CD14-positive monocyte (primary cell): Measurements from ENCODE around the gene C3orf49. TPM values are rescaled to one million over a fixed set of nuclear protein-coding genes. Genes with fewer than 3 reads are reported as not detected.

Experiments
- DNase-seq, 3 donors: peaks; one replicate each; pipeline ENCODE4 v3.0.0-alpha.2; 2011 to 2022
- H2AFZ ChIP-seq: 2 replicates; pipeline ENCODE4 v1.6.0; 2012; ENCODE audit warnings: mild to moderate bottlenecking, low read depth, low read length, inconsistent platforms; ENCODE audit not compliant: insufficient read depth, poor library complexity, severe bottlenecking
- H3K27ac ChIP-seq, 2 donors: 1 replicate in 1 of 2; 2 replicates in 1 of 2; pipeline ENCODE4 v1.5.1; 2012 to 2013; ENCODE audit warnings: low read length in 2 of 2, control low read depth in 1 of 2, inconsistent platforms in 1 of 2, low read depth in 1 of 2, mild to moderate bottlenecking in 1 of 2
- H3K27me3 ChIP-seq, 2 donors: one replicate each; pipeline versions ENCODE4 v1.6.0 to v1.6.1; 2011 to 2013; ENCODE audit warnings: low read length in 2 of 2; ENCODE audit not compliant: control insufficient read depth in 2 of 2, insufficient read depth in 2 of 2
- H3K36me3 ChIP-seq, 2 donors: replicated peaks in 1 of 2; 1 replicate in 1 of 2; 2 replicates in 1 of 2; pipeline versions ENCODE4 v1.5.1 to v1.6.1; 2012 to 2013; ENCODE audit warnings: low read length in 2 of 2, control low read depth in 1 of 2, inconsistent platforms in 1 of 2, mild to moderate bottlenecking in 1 of 2; ENCODE audit not compliant: insufficient read depth in 2 of 2, control insufficient read depth in 1 of 2
- H3K4me1 ChIP-seq, 2 donors: 1 replicate in 1 of 2; 2 replicates in 1 of 2; pipeline versions ENCODE4 v1.5.1 to v1.6.1; 2012 to 2013; ENCODE audit warnings: low read length in 2 of 2, control low read depth in 1 of 2, inconsistent platforms in 1 of 2, mild to moderate bottlenecking in 1 of 2, moderate library complexity in 1 of 2; ENCODE audit not compliant: insufficient read depth in 2 of 2, control insufficient read depth in 1 of 2
- H3K4me2 ChIP-seq: replicated peaks from 2 replicates; pipeline ENCODE3; 2012; ENCODE audit warnings: low read length, moderate library complexity, mild to moderate bottlenecking; ENCODE audit not compliant: poor library complexity, severe bottlenecking; ENCODE audit errors: extremely low read depth
- H3K4me3 ChIP-seq, 3 experiments: fragments of 200-600 bp in 1 of 3; sonication (generic) in 1 of 3; replicated peaks in 1 of 3; 1 replicate in 2 of 3; 2 replicates in 1 of 3; pipeline ENCODE4 v1.5.1; 2011 to 2013; ENCODE audit warnings: low read length in 3 of 3, mild to moderate bottlenecking in 3 of 3, control low read depth in 2 of 3, low read depth in 2 of 3, inconsistent platforms in 1 of 3, moderate library complexity in 1 of 3
- H3K79me2 ChIP-seq: 2 replicates; pipeline ENCODE4 v1.6.0; 2012; ENCODE audit warnings: mild to moderate bottlenecking, control low read depth, inconsistent platforms, low read length, moderate library complexity; ENCODE audit not compliant: insufficient read depth
- H3K9ac ChIP-seq: 2 replicates; pipeline ENCODE4 v1.6.0; 2017; ENCODE audit warnings: low read length, mild to moderate bottlenecking; ENCODE audit not compliant: insufficient read depth, poor library complexity, severe bottlenecking
- H3K9me3 ChIP-seq, 2 donors: replicated peaks in 1 of 2; 1 replicate in 1 of 2; 2 replicates in 1 of 2; pipeline versions ENCODE4 v1.5.1 to v1.6.1; 2012 to 2013; ENCODE audit warnings: low read length in 2 of 2, control low read depth in 1 of 2; ENCODE audit not compliant: control insufficient read depth in 1 of 2, insufficient read depth in 1 of 2
- H4K20me1 ChIP-seq: 2 replicates; pipeline ENCODE4 v1.6.0; 2012; ENCODE audit warnings: mild to moderate bottlenecking, low read length, control low read depth, moderate library complexity; ENCODE audit not compliant: insufficient read depth
- H3K27ac Mint-ChIP-seq, 7 donors: one replicate each; pipeline ENCODE4 v1.8.0; 2020; ENCODE audit warnings: mild to moderate bottlenecking in 7 of 7, mixed read lengths in 7 of 7, moderate library complexity in 6 of 7, inconsistent platforms in 2 of 7
- H3K27me3 Mint-ChIP-seq, 3 donors: one replicate each; pipeline ENCODE4 v1.8.0; 2021 to 2022; ENCODE audit warnings: low read depth in 3 of 3, mild to moderate bottlenecking in 3 of 3, mixed read lengths in 3 of 3, moderate library complexity in 3 of 3, inconsistent platforms in 1 of 3
- H3K36me3 Mint-ChIP-seq, 2 donors: one replicate each; pipeline ENCODE4 v1.8.0; 2020; ENCODE audit warnings: mixed read lengths in 2 of 2, inconsistent platforms in 1 of 2, mild to moderate bottlenecking in 1 of 2
- H3K4me1 Mint-ChIP-seq: one replicate; pipeline ENCODE4 v1.8.0; 2020; ENCODE audit warnings: mild to moderate bottlenecking, mixed read lengths
- H3K4me3 Mint-ChIP-seq, 2 donors: one replicate each; pipeline ENCODE4 v1.8.0; 2020; ENCODE audit warnings: mild to moderate bottlenecking in 2 of 2, mixed read lengths in 2 of 2, moderate library complexity in 1 of 2
- H3K9me3 Mint-ChIP-seq, 7 donors: one replicate each; pipeline ENCODE4 v1.8.0; 2020 to 2022; ENCODE audit warnings: mixed read lengths in 7 of 7, mild to moderate bottlenecking in 6 of 7, moderate library complexity in 6 of 7, inconsistent platforms in 2 of 7
- CTCF ChIP-seq: fragments of 200-600 bp; IDR thresholded peaks from one replicate; pipeline ENCODE4 v1.8.0; 2022; ENCODE audit warnings: antibody characterized with exemption, mild to moderate bottlenecking
- WGBS: methylation state at CpG from one replicate; pipeline ENCODE4 v1.1.5; 2013; ENCODE audit warnings: missing lambda C conversion rate; ENCODE audit not compliant: insufficient coverage; 5-methylcytosine and 5-hydroxymethylcytosine counted together
- intact Hi-C, 2 donors: fragments of 100-400 bp; cut with micrococcal nuclease; formaldehyde crosslinking; loops; one replicate each; pipeline versions ENCODE4 v1.15.0 to v1.15.1; 2023
- polyA plus RNA-seq, 3 donors: library from polyadenylated mRNA; depleted of rRNA in 1 of 3; unstranded in 2 of 3; stranded (reverse) in 1 of 3; fragments of 300-500 nt in 2 of 3; fragments of >200 nt in 1 of 3; fragmentation: Illumina TruSeq in 2 of 3; gene quantifications; 1 replicate in 2 of 3; 2 replicates in 1 of 3; pipeline ENCODE4 v1.2.3, GENCODE V29; 2012 to 2021

C3orf49 gene
- polyA plus RNA-seq, 3 donors = not detected

GRCh38 chr3:63798949-63799348, 20.1 kb upstream of the C3orf49 start:
- WGBS = 100% methylated on average over 2 of the region's 2 CpGs
- Mint-ChIP-seq H3K27me3 (peaks cover 0 to 1% (median 0%) of the 10 kb centered on the region in 3 donors), H3K4me1 (no peaks in the 10 kb centered on the region), H3K36me3 (no peaks in the 10 kb centered on the region), H3K27ac (no peak overlapping the region), H3K4me3 (no peak overlapping the region), H3K9me3 (no peaks in the 10 kb centered on the region)
- DNase-seq = no peak
- H3K36me3 ChIP-seq = no peaks in the 10 kb centered on the region
- intact Hi-C loops = no loop called here
- no peaks in the 10 kb centered on the region for H3K4me1 ChIP-seq
- no peak overlapping the region for H3K9ac ChIP-seq
- no peak overlapping the region for H2AFZ ChIP-seq
- no peaks in the 10 kb centered on the region for H3K79me2 ChIP-seq
- no peak overlapping the region for H3K4me2 ChIP-seq
- no peaks in the 10 kb centered on the region for H4K20me1 ChIP-seq
- no peak for TF ChIP-seq CTCF
- no peak overlapping the region for H3K27ac ChIP-seq
- no peak overlapping the region for H3K4me3 ChIP-seq
- H3K9me3 ChIP-seq = no peaks in the 10 kb centered on the region
- H3K27me3 ChIP-seq = no peaks in the 10 kb centered on the region

DNA sequence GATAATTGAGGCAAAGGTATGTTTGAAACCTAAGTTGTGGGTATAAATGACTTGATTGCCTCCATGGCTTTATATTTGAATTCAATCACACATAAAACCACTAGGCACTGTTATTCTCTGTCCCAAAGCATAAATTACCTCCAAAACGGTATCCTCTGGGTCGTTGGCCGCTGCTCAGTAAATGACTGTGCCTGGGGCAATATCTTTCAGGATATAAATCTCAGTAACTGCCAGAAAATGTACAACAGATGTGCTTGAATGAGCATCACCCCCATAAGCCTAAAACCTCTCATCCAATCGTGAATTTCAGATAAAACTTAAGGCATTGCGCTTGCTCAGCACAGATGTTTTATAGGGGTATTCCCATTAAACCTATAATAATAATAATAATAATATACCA, 19.0 kb upstream of the C3orf49 start:
- H3K9me3 ChIP-seq = no peaks in the 10 kb centered on the region
- Mint-ChIP-seq H3K4me1 (no peaks in the 10 kb centered on the region), H3K27me3 (peaks cover 0 to 1% (median 0%) of the 10 kb centered on the region in 3 donors), H3K27ac (no peak overlapping the region), H3K9me3 (peaks cover 0 to 1% (median 0%) of the 10 kb centered on the region in 7 donors), H3K36me3 (no peaks in the 10 kb centered on the region), H3K4me3 (no peak overlapping the region)
- H3K4me1 ChIP-seq = no peaks in the 10 kb centered on the region
- H3K27me3 ChIP-seq = no peaks in the 10 kb centered on the region
- no peak overlapping the region for H2AFZ ChIP-seq
- no peak overlapping the region for H3K9ac ChIP-seq
- TF ChIP-seq CTCF = no peak
- no peak overlapping the region for H3K4me3 ChIP-seq
- intact Hi-C loops = no loop called here
- no peaks in the 10 kb centered on the region for H4K20me1 ChIP-seq
- no peak overlapping the region for H3K27ac ChIP-seq
- WGBS = no CpG with 5 or more reads among the region's 5 CpGs
- no peak for DNase-seq
- H3K79me2 ChIP-seq = no peaks in the 10 kb centered on the region
- no peaks in the 10 kb centered on the region for H3K36me3 ChIP-seq
- H3K4me2 ChIP-seq = no peak overlapping the region
